ENCODE results near the gene ALG12. TPM values are rescaled to one million over a fixed set of nuclear protein-coding genes. Genes with fewer than 3 reads are reported as not detected.

The ALG12 gene
- total RNA-seq, 2 donors from 2014 or later = 17.4 to 30.1 TPM

DNA sequence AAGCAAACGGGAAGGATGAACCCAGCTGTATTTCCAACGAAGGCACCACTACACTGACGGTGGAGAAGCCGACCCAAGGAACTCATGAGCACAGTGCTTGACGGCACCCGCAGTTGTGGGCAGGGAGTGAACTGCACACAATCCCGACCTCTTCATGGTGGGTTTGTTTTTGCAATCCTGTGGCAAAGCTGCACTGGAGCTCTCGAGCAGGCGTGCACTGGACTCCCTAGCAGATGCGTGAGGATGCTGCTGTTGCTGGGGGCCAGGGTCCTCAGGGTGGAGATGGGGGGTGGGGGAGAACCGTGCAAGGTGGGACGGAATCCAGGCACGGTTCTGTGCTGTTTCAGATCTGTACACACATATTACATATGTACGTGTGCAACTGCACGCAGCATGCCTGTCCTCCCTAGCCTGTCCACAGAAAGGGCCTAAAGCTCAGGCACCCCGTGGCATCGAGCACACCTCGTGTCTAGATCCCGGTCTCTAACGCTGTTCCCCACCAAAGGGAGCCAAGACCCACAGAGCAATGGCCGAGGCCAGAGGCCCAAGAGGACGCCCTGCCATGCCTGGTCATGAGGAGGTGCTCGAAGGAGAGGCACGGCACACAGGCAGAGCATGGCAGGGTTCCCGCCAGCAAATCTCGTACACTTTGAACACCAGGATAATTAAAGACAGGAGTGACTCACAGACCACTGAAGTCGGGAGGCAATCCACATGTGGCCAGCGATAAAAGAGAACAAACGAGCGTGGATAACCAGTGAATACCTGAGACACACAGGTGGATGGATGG lies 17.6 kb downstream of the ALG12 start:
- Histone ChIP-seq H3K27ac (no peak overlapping the region), H3K36me3 (peaks cover 22% of the 10 kb centered on the region), H3K4me3 (no peak overlapping the region), H3K27me3 (replicated peaks; ENCODE audit: insufficient read depth) (no peaks in the 10 kb centered on the region), H3K9me3 (no peaks in the 10 kb centered on the region), H3K4me1 (ENCODE audit: control insufficient read depth in 1 of 2, low read depth in 2 of 2) (no peaks in the 10 kb centered on the region)
- no peak for TF ChIP-seq CTCF (IDR thresholded peaks at IDR 0.05)
- DNase-seq (ENCODE audit: low spot score) (no peak), ATAC-seq (ENCODE audit: insufficient number of reproducible peaks, low FRiP score, low read depth) (no peak)

DNA sequence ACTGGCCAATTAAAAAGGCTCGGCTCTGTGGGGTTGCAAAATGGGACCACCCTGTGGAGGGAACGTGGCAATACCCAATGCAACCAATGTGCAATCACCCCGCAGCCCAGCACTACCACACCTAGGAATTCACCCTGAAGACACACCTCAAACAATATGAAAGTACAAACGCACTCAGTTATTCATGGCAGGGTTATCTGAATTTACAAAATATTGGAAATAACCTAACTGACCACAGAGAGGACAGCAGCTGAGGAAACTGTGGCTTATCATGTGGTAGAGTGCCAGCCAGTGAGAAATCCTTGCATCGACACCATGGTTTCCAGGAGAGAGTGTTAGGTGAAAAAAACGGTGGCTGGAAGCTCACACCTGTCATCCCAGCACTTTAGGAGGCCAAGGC lies 18.7 kb downstream of the ALG12 start:
- DNase-seq (ENCODE audit: low spot score) (no peak), ATAC-seq (ENCODE audit: insufficient number of reproducible peaks, low FRiP score, low read depth) (no peak)
- H3K27me3 ChIP-seq (replicated peaks; ENCODE audit: insufficient read depth) = no peaks in the 10 kb centered on the region
- H3K27ac ChIP-seq = no peak overlapping the region
- H3K4me1 ChIP-seq (ENCODE audit: control insufficient read depth in 1 of 2, low read depth in 2 of 2) = no peaks in the 10 kb centered on the region
- peaks cover 22% of the 10 kb centered on the region for H3K36me3 ChIP-seq
- no peaks in the 10 kb centered on the region for H3K9me3 ChIP-seq
- no peak overlapping the region for H3K4me3 ChIP-seq
- no peak for TF ChIP-seq CTCF (IDR thresholded peaks at IDR 0.05)

DNA sequence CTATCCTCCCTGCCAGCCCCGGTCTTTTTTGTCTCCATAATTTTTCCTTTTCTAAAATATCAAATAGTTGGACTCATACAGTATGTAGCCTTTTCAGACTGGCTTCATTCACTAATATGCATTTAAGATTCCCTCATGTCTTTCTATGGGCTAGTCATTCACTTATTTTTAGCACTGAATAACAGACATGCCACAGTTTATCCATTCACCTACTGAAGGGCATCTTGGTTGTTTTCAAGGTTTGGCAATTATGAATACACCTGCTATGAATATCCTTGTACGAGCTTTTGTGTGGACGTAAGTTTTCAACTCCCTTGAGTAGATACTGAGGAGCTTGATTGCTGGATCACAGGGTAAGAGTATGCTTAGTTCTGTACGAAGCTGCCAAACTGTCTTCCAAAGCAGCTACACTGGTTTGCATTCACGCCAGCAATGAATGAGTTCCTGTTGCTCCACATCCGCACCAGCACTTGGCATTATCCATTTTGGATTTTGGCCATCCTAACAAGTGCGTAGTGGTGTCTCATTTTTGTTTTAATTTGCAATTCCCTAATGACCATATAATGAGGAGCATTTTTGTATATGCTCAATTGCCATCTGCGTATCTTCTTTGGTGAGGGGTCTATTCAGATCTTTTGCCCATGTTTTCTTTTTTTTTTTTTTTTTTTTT lies 21.1 kb downstream of the ALG12 start:
- Histone ChIP-seq H3K27ac (no peak overlapping the region), H3K4me1 (ENCODE audit: control insufficient read depth in 1 of 2, low read depth in 2 of 2) (no peaks in the 10 kb centered on the region), H3K27me3 (replicated peaks; ENCODE audit: insufficient read depth) (no peaks in the 10 kb centered on the region), H3K4me3 (no peak overlapping the region), H3K36me3 (peaks cover 10% of the 10 kb centered on the region), H3K9me3 (no peaks in the 10 kb centered on the region)
- no peak for TF ChIP-seq CTCF (IDR thresholded peaks at IDR 0.05)
- DNase-seq (ENCODE audit: low spot score) (no peak), ATAC-seq (ENCODE audit: insufficient number of reproducible peaks, low FRiP score, low read depth) (no peak)

GRCh38 chr22:49896201-49896600 lies 22.0 kb downstream of the ALG12 start:
- Histone ChIP-seq H3K27ac (no peak overlapping the region), H3K4me1 (ENCODE audit: control insufficient read depth in 1 of 2, low read depth in 2 of 2) (no peaks in the 10 kb centered on the region), H3K9me3 (no peaks in the 10 kb centered on the region), H3K36me3 (peaks cover 10% of the 10 kb centered on the region), H3K27me3 (replicated peaks; ENCODE audit: insufficient read depth) (no peaks in the 10 kb centered on the region), H3K4me3 (no peak overlapping the region)
- no peak for TF ChIP-seq CTCF (IDR thresholded peaks at IDR 0.05)
- no peak for ATAC-seq (ENCODE audit: insufficient number of reproducible peaks, low FRiP score, low read depth)
- DNase-seq (ENCODE audit: low spot score) = no peak

- Histone ChIP-seq H3K27ac (no peak overlapping the region), H3K9me3 (no peaks in the 10 kb centered on the region), H3K4me3 (no peak overlapping the region), H3K4me1 (ENCODE audit: control insufficient read depth in 1 of 2, low read depth in 2 of 2) (no peaks in the 10 kb centered on the region), H3K27me3 (replicated peaks; ENCODE audit: insufficient read depth) (no peaks in the 10 kb centered on the region), H3K36me3 (peaks cover 5% of the 10 kb centered on the region)
- ATAC-seq (ENCODE audit: insufficient number of reproducible peaks, low FRiP score, low read depth) = no peak
- DNase-seq (ENCODE audit: low spot score) = no peak
- TF ChIP-seq CTCF (IDR thresholded peaks at IDR 0.05) = no peak
Observed at GRCh38 chr22:49894322-49895054, 23.8 kb downstream of the ALG12 start.
